CD4-positive, alpha-beta T cell (primary cell): ENCODE measurements around the gene FGD1. TPM values are rescaled to one million over a fixed set of nuclear protein-coding genes. Genes with fewer than 3 reads are reported as not detected.

Source experiments
- ATAC-seq: fragments of 200-7000 bp; cut with Tn5 transposase; one replicate; pipeline ENCODE4 v1.10.0; 2022; ENCODE audit warnings: mild to moderate bottlenecking; ENCODE audit not compliant: poor library complexity
- CTCF ChIA-PET: fragments of 350-600 bp; sonication (Branson Sonifier 250); formaldehyde crosslinking; loops from one replicate; lab custom pipeline; 2021; ENCODE audit warnings: antibody characterized with exemption, inconsistent platforms; lab: Charles Lee
- POLR2A ChIA-PET: fragments of 350-600 bp; sonication (Branson Sonifier 250); formaldehyde crosslinking; loops from one replicate; lab custom pipeline; 2021; ENCODE audit warnings: antibody characterized with exemption, inconsistent platforms; lab: Charles Lee
- DNase-seq, 14 experiments: peaks; one replicate each; pipeline ENCODE4 v3.0.0-alpha.2; 2013 to 2020; ENCODE audit warnings: mixed read lengths in 2 of 14
- H3K27ac ChIP-seq, 2 donors: one replicate each; pipeline versions ENCODE4 v1.5.1 to v1.7.0; 2013; ENCODE audit warnings: low read length in 2 of 2, low read depth in 1 of 2, mild to moderate bottlenecking in 1 of 2
- H3K27me3 ChIP-seq, 2 experiments: 1 replicate in 1 of 2; 2 replicates in 1 of 2; pipeline versions ENCODE4 v1.6.1 to v1.7.0; 2013; ENCODE audit warnings: low read length in 2 of 2, control low read depth in 1 of 2, mild to moderate bottlenecking in 1 of 2, moderate library complexity in 1 of 2; ENCODE audit not compliant: insufficient read depth in 2 of 2, control insufficient read depth in 1 of 2
- H3K36me3 ChIP-seq: one replicate; pipeline ENCODE4 v1.6.1; 2013; ENCODE audit warnings: low read length, control low read depth; ENCODE audit not compliant: insufficient read depth
- H3K4me1 ChIP-seq: one replicate; pipeline ENCODE4 v1.6.1; 2013; ENCODE audit warnings: low read length, control low read depth; ENCODE audit not compliant: insufficient read depth
- H3K4me3 ChIP-seq: one replicate; pipeline ENCODE4 v1.5.1; 2013; ENCODE audit warnings: mild to moderate bottlenecking, low read length, moderate library complexity
- H3K9me3 ChIP-seq, 2 experiments: 1 replicate in 1 of 2; 2 replicates in 1 of 2; pipeline versions ENCODE4 v1.6.1 to v1.7.0; 2013; ENCODE audit warnings: low read length in 2 of 2, mild to moderate bottlenecking in 2 of 2, control low read depth in 1 of 2, moderate library complexity in 1 of 2; ENCODE audit not compliant: control insufficient read depth in 1 of 2, insufficient read depth in 1 of 2
- H3K27ac Mint-ChIP-seq: one replicate; pipeline ENCODE4 v1.8.0; 2020; ENCODE audit warnings: mixed read lengths
- H3K27me3 Mint-ChIP-seq: one replicate; pipeline ENCODE4 v1.8.0; 2021; ENCODE audit warnings: mixed read lengths
- H3K36me3 Mint-ChIP-seq: one replicate; pipeline ENCODE4 v1.8.0; 2021; ENCODE audit warnings: low read depth, mixed read lengths
- H3K4me1 Mint-ChIP-seq: one replicate; pipeline ENCODE4 v1.8.0; 2021; ENCODE audit warnings: low read depth, mixed read lengths
- H3K4me3 Mint-ChIP-seq: one replicate; pipeline ENCODE4 v1.8.0; 2020; ENCODE audit warnings: mild to moderate bottlenecking, mixed read lengths
- H3K9me3 Mint-ChIP-seq: one replicate; pipeline ENCODE4 v1.8.0; 2020; ENCODE audit warnings: mixed read lengths
- intact Hi-C, 2 experiments: fragments of 100-400 bp; cut with DNase I in 1 of 2; cut with micrococcal nuclease in 1 of 2; formaldehyde crosslinking; loops; one replicate each; pipeline versions ENCODE4 v1.15.1 to v1.9.0; 2023 to 2025; cut with DNase I, micrococcal nuclease
- total RNA-seq, 174 experiments: library from RNA in 2 of 174; stranded (reverse) in 2 of 174; gene quantifications; one replicate each; pipeline ENCODE4 v1.2.3 and lab custom pipeline; 2021 to 2026
- TF ChIP-seq, protein P1 (sequence below): fragments of 200-600 bp; IDR thresholded peaks from one replicate; pipeline ENCODE4 v1.8.0; 2022; ENCODE audit warnings: antibody characterized with exemption, mild to moderate bottlenecking

FGD1 gene
- total RNA-seq, 2 experiments from 2014 or later, result 0.06 TPM; not detected in 1

DNA sequence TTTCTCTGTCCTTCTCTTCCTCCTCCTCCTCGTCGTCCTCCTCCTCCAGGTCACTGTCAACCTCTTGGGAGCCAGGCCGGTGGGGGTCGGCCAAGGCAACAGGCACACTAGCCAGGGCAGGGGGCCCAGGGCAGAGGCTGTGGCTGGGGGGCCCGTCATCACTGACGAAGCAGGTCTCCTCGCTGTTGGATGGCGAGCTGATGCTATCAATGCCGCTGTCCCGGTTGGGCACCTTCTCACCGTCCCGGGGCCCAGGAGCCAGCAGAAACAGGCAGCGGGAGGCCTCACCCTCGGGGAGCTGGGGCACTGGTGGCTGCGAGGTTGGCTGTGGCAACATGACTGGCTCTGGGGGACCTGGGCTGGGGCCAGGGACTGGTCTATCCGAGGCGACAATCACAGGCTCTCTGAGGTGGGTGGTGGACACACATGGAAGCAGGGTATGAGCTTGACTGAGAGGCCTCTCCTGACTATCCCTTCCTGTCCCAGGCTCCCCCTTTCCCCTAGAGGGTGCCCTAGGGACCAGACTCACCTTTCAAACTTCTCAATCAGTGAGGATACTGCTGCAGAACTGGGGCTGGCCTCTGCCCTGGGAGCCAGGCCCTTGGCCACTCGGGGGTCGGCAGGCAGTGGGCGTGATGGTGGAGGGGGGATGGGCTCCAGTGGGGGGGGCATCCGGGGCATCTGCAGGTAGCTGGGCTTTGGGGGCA is 25.8 kb downstream of the FGD1 start:
- CTCF ChIA-PET, result no interaction called here
- no peak overlapping the region for H3K4me3 Mint-ChIP-seq
- Histone ChIP-seq H3K4me1 (no peaks in the 10 kb centered on the region), H3K9me3 (no peaks in the 10 kb centered on the region), H3K4me3 (no peak overlapping the region), H3K27me3 (no peaks in the 10 kb centered on the region), H3K27ac (no peak overlapping the region), H3K36me3 (no peaks in the 10 kb centered on the region)
- no peak for ATAC-seq
- H3K27ac Mint-ChIP-seq, result no peak overlapping the region
- no peaks in the 10 kb centered on the region for H3K36me3 Mint-ChIP-seq
- H3K27me3 Mint-ChIP-seq, result no peaks in the 10 kb centered on the region
- TF ChIP-seq, protein P1, sequence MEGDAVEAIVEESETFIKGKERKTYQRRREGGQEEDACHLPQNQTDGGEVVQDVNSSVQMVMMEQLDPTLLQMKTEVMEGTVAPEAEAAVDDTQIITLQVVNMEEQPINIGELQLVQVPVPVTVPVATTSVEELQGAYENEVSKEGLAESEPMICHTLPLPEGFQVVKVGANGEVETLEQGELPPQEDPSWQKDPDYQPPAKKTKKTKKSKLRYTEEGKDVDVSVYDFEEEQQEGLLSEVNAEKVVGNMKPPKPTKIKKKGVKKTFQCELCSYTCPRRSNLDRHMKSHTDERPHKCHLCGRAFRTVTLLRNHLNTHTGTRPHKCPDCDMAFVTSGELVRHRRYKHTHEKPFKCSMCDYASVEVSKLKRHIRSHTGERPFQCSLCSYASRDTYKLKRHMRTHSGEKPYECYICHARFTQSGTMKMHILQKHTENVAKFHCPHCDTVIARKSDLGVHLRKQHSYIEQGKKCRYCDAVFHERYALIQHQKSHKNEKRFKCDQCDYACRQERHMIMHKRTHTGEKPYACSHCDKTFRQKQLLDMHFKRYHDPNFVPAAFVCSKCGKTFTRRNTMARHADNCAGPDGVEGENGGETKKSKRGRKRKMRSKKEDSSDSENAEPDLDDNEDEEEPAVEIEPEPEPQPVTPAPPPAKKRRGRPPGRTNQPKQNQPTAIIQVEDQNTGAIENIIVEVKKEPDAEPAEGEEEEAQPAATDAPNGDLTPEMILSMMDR, result no peak
- POLR2A ChIA-PET, result no interaction called here
- intact Hi-C loops, result no loop called here
- DNase-seq, result no peak
- H3K4me1 Mint-ChIP-seq, result no peaks in the 10 kb centered on the region
- no peaks in the 10 kb centered on the region for H3K9me3 Mint-ChIP-seq

DNA sequence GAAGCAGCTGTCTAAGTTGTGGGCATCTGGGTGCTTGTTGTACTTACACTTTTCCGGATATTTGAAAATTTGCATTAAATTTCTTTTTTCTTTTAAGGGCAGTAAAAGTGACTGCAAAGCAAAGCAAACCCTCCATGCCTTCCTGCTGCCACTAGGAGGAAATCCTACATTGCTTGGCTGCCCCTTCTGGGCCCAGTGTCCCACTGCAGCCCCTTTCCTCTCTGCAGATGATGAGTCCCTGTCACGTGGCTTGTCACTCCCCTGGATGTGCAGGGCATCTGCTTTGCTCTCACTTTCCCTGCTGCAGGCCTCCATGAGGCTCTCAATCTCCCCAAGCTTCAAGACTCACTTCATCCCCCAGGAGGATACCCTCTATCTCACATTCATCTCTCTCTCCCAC is 43.1 kb downstream of the FGD1 start:
- Mint-ChIP-seq H3K36me3 (no peaks in the 10 kb centered on the region), H3K27me3 (no peaks in the 10 kb centered on the region), H3K9me3 (no peaks in the 10 kb centered on the region), H3K4me3 (no peak overlapping the region), H3K27ac (no peak overlapping the region), H3K4me1 (no peaks in the 10 kb centered on the region)
- Histone ChIP-seq H3K27ac (no peak overlapping the region), H3K4me1 (no peaks in the 10 kb centered on the region), H3K27me3 (no peaks in the 10 kb centered on the region), H3K4me3 (no peak overlapping the region), H3K36me3 (no peaks in the 10 kb centered on the region), H3K9me3 (no peaks in the 10 kb centered on the region)
- intact Hi-C loops, result no loop called here
- TF ChIP-seq, protein P1, result no peak
- POLR2A ChIA-PET, result no interaction called here
- CTCF ChIA-PET, result no interaction called here
- DNase-seq, result no peak
- ATAC-seq, result no peak

DNA sequence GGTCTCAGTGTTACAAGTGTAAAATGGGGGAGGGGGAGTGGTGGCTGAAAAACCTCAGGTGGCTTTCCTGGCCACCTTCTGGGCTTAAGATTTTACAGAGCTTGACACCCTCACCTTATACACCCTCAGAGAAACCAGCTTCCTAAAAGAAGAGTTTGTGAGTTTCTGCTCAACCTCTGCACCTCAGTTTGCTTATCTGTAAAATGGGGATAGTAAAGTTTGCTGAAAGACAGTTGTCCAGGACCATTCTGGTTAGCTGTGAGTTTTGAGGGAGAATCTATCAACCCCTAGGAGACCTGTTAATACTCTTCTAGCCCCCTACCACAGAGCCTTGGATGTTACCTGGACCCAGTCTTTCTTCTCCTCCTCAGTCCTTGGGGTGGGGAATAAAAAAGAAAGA is 46.1 kb downstream of the FGD1 start:
- no peaks in the 10 kb centered on the region for H3K9me3 ChIP-seq
- ATAC-seq, result no peak
- Mint-ChIP-seq H3K9me3 (no peaks in the 10 kb centered on the region), H3K27ac (no peak overlapping the region), H3K27me3 (no peaks in the 10 kb centered on the region), H3K36me3 (peaks cover 11% of the 10 kb centered on the region), H3K4me1 (no peaks in the 10 kb centered on the region), H3K4me3 (no peak overlapping the region)
- TF ChIP-seq, protein P1, result no peak
- no peaks in the 10 kb centered on the region for H3K27me3 ChIP-seq
- POLR2A ChIA-PET, result no interaction called here
- H3K4me3 ChIP-seq, result no peak overlapping the region
- peaks cover 2% of the 10 kb centered on the region for H3K36me3 ChIP-seq
- H3K4me1 ChIP-seq, result no peaks in the 10 kb centered on the region
- CTCF ChIA-PET, result no interaction called here
- intact Hi-C loops, result loop anchor here (10.0 kb wide), 3 partner anchors 355 to 715 kb away; partner anchors contain the start of genes MAGED2 (in 1 of the 2) and PFKFB1 (in 1 of the 2)
- DNase-seq, result no peak
- H3K27ac ChIP-seq, result no peak overlapping the region
